OCI-LY3 (cell line): ENCODE measurements around the gene JAZF1.

ENCODE experiments used
- EZH2phosphoT487 ChIP-seq: fragments of 200-600 bp; shearing (Covaris generic); IDR thresholded peaks from 2 replicates; pipeline ENCODE4 v1.6.1; 2018; ENCODE audit warnings: antibody characterized with exemption, mixed run types, low read depth
- TF ChIP-seq, protein P1 (sequence below): fragments of 200-600, 300-600 bp; sonication (generic); IDR thresholded peaks from 2 replicates; pipeline ENCODE4 v1.5.1; 2014; ENCODE audit warnings: antibody characterized with exemption, low read length, low read depth

DNA sequence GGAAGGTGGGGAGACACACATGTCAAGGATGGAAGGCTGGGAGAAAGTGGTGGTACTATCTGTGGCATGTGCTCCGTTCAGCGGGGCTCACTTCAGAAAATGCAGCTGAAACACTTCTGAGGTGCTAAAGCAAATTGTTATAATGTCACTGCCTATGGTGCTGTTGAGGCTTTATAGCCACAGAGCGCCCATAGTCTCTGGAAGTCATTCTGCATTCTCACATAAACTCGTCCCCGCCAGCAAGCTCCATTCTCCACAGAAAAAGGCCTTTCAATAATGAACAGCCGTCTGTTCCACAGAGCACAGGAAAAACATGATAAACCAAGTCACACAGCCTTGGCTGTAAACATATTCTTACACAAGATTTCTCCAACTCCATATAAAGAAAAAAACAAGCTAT is 308.7 kb downstream of the JAZF1 start:
- TF ChIP-seq, protein P1, sequence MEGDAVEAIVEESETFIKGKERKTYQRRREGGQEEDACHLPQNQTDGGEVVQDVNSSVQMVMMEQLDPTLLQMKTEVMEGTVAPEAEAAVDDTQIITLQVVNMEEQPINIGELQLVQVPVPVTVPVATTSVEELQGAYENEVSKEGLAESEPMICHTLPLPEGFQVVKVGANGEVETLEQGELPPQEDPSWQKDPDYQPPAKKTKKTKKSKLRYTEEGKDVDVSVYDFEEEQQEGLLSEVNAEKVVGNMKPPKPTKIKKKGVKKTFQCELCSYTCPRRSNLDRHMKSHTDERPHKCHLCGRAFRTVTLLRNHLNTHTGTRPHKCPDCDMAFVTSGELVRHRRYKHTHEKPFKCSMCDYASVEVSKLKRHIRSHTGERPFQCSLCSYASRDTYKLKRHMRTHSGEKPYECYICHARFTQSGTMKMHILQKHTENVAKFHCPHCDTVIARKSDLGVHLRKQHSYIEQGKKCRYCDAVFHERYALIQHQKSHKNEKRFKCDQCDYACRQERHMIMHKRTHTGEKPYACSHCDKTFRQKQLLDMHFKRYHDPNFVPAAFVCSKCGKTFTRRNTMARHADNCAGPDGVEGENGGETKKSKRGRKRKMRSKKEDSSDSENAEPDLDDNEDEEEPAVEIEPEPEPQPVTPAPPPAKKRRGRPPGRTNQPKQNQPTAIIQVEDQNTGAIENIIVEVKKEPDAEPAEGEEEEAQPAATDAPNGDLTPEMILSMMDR = no peak
- no peak for TF ChIP-seq EZH2phosphoT487
